Measurements from ENCODE around the gene GARIN5B.

Gene GARIN5B

DNA sequence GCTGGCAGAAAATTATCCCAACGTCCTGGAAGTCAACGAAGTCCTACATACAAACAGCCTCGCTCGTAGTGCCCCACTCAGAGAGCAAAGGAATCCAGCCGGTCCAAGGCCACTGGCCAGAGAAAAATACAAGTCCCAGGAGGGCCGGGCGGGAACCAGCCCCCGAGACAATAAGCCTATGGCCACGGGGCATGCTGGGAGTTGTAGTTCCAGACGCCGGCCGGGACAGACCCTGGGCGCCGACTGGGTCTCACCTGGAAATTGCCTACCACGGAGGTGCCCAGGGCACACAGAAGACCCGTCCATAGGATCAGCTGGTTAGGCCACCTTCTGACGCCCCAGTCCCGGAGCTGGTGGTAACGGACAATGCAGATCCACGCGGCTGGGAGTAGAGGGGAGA lies 43.3 kb downstream of the GARIN5B start:
- no peak for DNase-seq

DNA sequence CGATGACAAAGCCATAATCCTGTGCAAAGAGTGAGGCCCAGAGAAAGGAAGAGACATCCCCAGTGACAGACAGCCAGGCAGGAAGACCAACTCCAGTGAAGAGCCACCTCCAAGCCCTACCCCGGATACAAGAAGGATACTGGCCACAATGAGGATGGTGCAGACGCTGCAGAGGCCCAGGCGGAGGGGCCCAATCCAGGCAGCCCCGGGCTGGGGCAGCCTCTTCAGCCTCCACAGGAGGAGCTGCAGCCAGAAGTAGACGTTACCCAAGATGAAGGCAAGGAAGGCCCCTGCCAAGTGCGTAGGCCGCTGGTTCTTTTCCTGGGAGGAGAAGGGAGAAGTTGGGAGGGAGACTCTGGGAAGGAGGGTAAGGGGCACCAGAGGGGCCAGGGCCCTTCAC lies 46.4 kb downstream of the GARIN5B start:
- DNase-seq, result no peak

DNA sequence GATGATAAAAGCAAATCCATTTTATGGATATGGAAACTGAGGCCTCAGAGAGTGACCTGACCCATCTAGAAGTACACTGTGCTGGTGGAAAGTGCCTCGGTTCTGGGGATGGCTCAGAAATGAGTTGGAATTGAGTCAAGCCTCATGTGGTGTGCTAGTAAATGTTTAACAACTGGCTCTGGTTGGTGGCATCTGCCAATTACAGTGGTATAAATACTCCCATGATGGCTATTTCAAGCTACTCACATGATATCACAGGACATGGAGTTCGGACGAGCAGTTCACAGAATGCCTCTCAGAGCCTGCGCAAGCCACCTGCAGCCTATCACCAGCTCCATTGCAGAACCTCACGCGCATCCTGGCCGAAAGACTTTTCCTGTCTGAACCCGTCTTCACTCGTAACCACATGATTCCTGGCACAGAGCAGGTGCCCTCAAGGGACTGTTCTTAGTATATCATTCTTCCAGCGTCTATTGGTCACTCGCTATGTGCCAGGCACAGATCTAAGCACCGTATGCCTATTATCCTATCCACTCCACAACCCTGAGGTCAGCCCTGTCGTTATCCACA lies 47.0 kb downstream of the GARIN5B start:
- DNase-seq, result no peak

DNA sequence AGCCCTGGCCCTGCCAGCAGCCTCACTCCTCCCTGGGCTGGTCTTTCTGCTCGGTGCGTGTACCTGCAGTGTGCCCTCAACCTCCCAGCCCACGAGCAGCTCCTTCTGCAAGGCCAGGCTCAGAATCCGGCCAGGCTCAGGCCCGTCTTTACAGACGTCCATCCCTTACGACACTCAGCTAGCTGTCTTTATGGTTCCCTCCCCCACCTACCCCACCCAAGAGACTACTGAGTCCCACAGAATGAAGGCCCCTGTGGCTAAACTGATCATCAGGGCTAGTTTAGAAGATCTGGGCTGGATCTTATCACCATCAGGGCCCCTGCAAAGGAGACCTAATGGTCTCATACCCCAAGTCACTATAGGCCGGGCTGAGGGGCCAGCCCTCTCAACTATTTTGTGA lies 48.7 kb downstream of the GARIN5B start:
- no peak for DNase-seq

DNA sequence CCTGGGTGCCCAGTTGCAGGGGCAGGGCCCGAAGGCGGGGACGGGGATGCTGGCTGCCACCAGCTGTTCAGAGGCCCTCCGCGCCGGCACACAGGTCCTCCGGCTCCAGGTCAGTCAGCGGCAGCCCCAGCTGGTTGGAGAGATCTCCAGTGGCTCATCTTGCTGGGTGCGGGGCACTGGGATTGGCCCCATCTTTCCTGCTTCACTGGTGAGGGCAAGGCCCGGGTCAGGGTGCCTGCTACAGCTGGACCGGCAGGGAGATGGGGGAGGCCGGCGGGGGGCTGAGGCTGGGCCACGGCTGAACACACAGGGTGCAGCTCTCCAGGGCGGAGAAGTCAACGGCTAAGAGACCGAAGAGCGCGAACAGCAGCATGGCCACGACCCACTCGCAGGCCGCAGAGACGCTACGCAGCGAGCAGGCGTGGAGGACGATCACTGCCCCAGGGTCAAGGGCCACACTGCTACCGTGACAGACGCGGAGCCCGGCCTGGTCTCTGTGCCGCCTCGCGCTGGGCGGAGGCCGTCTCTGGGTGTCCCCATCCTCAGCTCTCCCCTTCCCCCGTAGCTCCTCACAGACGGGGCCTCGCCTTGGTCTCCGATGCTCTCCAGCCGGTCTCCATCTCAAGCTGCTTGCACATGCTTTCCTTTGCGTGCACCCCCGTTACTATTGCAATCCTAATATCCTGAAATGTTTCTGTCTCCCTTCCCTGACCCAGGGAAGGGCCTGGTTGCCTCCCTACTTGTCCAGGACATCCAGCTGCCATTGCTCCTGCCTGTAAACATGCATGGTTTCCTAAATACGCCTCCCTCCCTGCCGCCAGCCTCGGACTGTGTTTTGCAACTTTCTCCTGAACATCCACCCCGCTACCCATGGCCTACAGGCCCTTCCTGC lies 50.2 kb downstream of the GARIN5B start:
- DNase-seq, result no peak

DNA sequence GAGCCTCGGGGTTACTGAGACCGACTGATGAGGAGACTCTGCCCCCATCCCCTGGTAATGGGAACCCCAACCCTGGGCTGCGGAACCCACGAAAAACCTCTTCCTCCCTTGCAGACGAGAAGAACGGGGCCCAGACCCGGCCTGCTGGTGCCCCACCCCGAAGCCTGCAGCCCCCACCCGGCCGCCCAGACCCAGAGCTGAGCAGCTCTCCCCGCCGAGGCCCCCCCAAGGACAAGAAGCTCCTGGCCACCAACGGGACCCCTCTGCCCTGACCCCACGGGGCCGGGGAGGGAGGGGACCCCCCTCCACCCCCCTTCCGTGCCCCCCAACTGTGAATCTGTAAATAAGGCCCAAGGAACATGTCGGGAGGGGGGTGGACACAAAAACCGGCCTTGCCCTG lies 51.3 kb downstream of the GARIN5B start:
- no peak for DNase-seq

DNA sequence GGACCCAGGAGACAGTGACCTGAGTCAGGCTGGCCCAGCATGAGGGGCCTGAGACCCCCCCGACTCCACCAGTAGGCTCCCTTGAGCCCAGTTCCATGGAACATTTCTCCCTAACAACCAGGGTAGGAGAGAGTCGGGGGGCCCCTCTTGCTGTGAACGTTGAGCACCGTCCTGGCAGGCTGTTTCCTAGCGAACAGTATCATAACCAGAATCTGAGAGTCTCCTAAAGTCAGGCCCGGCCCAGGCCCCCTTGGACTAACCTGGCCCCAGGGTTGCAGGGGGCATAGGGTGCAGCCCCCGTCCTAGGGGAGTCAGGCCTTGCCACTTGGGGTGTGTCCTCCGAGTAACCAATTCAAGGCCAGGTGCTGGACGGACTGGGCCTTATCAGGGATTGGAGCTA lies 51.7 kb downstream of the GARIN5B start:
- DNase-seq, result no peak

DNA sequence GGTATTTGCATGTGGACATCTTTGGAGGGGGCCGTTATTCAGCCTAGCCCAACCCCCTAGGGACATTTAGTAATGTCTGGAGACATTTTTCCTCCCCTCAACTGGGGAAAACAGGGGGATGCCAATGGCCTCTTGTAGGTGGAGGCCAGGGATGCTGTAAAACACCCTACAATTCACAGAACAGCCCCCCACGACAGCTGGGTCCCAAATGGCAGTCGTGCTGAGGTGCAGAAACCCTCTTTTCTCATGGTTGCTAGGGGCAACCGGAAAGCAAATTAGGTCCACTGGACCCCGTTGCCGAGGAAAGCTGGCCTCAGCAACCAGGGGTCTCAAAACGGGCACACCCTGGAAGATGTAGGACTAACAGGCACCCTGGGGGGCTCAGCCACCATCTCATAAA lies 52.6 kb downstream of the GARIN5B start:
- no peak for DNase-seq

DNA sequence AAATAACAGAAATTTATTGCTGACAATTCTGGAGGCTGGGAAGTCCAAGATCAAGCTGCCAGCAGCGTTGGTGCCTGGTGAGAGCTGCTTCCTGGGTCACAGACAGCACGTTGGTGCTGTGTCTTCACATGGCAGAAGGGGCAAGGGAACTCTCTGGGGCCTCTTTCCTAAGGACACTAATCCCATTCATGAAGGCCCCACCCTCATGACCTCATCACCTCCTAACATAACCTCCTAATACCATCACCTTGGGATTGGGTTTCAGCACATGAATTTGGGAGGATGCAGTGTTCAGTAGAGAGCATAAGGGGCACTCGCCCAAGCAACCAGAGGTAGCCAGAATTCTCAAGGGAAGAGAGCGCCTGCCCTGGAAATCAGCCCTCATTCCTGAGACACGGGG lies 53.6 kb downstream of the GARIN5B start:
- no peak for DNase-seq

DNA sequence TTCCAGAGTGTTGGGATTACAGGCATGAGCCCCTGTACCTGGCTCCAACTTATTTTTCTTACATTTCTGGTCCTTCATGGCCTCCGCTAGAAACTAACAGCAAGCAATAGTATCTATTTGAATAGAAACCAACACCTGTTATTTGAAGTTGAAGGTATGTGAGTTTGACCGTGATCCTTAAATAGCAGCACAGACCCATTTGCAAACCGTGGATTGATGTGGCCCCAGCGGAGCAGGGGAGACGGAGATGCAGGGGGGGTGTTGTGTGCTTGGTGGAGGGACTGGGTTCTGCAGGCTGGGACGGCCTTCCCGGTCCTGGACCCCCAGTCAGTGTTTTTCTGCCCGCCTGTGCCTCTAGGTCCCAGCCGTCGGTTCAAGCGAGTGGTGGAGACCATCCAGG lies 54.8 kb downstream of the GARIN5B start:
- DNase-seq, result no peak

DNA sequence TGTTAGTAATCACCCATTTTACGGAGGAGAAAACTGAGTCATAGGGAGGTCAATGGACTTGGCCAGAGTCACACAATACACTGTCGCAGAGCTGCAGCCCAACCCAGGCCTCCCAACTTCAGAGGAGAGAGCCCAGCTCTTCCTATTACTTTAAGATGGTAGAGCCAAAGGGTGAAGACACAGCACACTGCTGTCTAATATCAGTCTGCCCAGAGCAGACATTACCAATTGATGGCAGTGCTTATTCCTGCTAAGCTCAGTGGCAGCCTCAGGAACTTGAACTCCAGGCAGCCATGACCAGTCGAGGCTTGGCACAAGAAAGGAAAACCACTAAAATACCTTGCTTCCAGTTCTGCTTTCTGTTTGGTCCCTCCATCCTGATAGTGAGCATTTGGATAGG lies 56.3 kb downstream of the GARIN5B start:
- no peak for DNase-seq

DNA sequence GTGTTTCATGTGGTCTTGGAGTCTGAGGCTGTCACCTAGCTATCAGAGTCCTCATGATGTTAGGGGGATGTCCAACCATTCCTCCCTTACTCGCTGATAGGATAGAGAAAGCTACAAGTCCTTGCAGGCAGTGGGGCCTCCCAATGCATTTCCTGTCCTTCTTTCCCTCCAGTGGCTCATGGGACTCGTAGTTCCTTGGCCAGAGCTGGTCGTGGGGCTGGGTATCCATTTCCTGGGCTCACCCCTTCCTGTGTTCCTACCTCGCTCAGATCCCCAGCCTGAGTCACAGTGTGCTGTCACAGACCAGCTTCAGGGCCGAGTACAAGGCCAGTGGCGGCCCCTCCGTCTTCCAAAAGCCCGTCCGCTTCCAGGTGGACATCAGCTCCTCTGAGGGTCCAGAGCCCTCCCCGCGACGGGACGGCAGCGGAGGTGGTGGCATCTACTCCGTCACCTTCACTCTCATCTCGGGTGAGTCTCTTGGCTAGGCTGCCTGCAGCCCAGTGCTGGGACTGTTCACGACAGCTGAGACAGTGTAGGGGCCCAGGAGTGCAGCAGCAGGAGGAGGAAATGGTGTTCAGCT lies 57.0 kb downstream of the GARIN5B start:
- no peak for DNase-seq

DNA sequence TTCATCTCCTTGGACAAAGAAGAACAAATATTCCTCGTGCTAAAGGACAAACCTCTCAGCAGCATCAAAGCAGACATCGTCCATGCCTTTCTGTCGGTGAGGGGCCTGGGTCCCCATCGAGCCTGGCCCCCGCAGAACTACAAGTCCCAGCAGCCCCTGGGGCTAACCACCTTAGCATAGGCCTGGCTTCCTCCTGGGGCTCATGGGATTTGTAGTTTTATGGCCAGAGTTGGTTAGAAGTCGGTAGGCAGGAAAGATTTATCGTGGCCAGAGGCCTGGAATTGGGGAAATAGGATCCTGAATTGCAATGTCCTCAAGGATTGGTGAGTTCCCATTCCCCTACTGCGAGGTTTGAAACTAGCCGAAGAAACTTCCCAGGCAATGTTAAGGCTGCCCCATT lies 57.6 kb downstream of the GARIN5B start:
- peak in 1 of 2 experiments; percentile 7 for DNase-seq

DNA sequence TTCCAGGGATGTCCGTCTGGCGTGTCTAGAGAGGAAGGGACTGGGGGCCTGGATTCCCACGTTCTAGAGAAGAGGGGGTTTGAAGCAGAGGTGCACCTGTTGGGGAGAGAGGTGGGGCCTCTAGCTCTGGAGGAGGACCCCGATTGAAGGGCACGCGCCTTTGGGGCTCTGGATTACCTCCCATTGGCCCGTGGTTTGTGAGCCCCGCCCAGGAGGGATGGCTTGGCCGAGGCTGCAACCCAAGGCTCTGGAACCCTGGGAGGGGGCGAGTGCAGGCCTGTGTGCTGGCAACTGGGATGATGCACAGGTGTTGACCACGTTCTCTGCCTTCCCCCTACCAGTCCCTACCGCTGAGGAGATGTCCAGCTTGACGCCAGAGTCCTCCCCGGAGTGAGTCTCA lies 58.1 kb downstream of the GARIN5B start:
- DNase-seq, result no peak

Measured in SW 1271 (cell line).